Karpas-422 (cell line): Measurements from ENCODE around the gene FLAD1. TPM values are rescaled to one million over a fixed set of nuclear protein-coding genes. Genes with fewer than 3 reads are reported as not detected.

ENCODE experiments used
- DNase-seq: peaks from one replicate; pipeline ENCODE4 v3.0.0-alpha.2; 2015
- H2AFZ ChIP-seq: fragments of 200-600 bp; sonication (generic); 2 replicates; pipeline ENCODE4 v1.6.1; 2014; ENCODE audit warnings: antibody characterized with exemption, low read length, mixed read lengths
- H3K27ac ChIP-seq: fragments of 200-600 bp; sonication (generic); 2 replicates; pipeline ENCODE4 v1.5.1; 2014; ENCODE audit warnings: mild to moderate bottlenecking, low read length, moderate library complexity
- H3K27me3 ChIP-seq: fragments of 200-600 bp; sonication (generic); 2 replicates; pipeline ENCODE4 v1.6.1; 2014; ENCODE audit warnings: low read length, mixed read lengths
- H3K36me3 ChIP-seq: fragments of 200-600 bp; sonication (generic); 2 replicates; pipeline ENCODE4 v1.6.1; 2014; ENCODE audit warnings: low read length, mixed read lengths; ENCODE audit not compliant: insufficient read depth
- H3K4me1 ChIP-seq: fragments of 200-600 bp; sonication (generic); 2 replicates; pipeline ENCODE4 v1.6.1; 2014; ENCODE audit warnings: mild to moderate bottlenecking, low read length, mixed read lengths
- H3K4me2 ChIP-seq: fragments of 200-600 bp; sonication (generic); 2 replicates; pipeline ENCODE4 v1.6.1; 2014; ENCODE audit warnings: low read length, low read depth, mild to moderate bottlenecking; ENCODE audit not compliant: poor library complexity, severe bottlenecking
- H3K4me3 ChIP-seq: fragments of 200-600 bp; sonication (generic); 2 replicates; pipeline ENCODE4 v1.5.1; 2014; ENCODE audit warnings: mild to moderate bottlenecking, antibody characterized with exemption, low read length, mixed read lengths
- H3K79me2 ChIP-seq: fragments of 200-600 bp; sonication (generic); 2 replicates; pipeline ENCODE4 v1.6.1; 2014; ENCODE audit warnings: mild to moderate bottlenecking, low read length, mixed read lengths
- H3K9ac ChIP-seq: fragments of 200-600 bp; sonication (generic); 2 replicates; pipeline ENCODE4 v1.6.0; 2014; ENCODE audit warnings: low read length
- H3K9me2 ChIP-seq: fragments of 200-600 bp; sonication (generic), shearing (Covaris generic); replicated peaks from 2 replicates; pipeline ENCODE4 v1.6.0; 2014; ENCODE audit warnings: mild to moderate bottlenecking, low read length, moderate library complexity; ENCODE audit not compliant: insufficient read depth
- H3K9me3 ChIP-seq: fragments of 300-700, 200-600 bp; sonication (generic); 2 replicates; pipeline ENCODE4 v1.6.1; 2014; ENCODE audit warnings: low read length, mixed read lengths
- H4K20me1 ChIP-seq: fragments of 200-600 bp; sonication (generic); 2 replicates; pipeline ENCODE4 v1.6.1; 2014; ENCODE audit warnings: mild to moderate bottlenecking, antibody characterized with exemption, low read length, low read depth; ENCODE audit not compliant: insufficient read depth
- total RNA-seq: library from RNA; depleted of rRNA; stranded (reverse); fragments of >200 nt; shearing (Covaris generic); gene quantifications from 2 replicates; pipeline ENCODE4 v1.2.3, GENCODE V29; 2014; ENCODE audit warnings: low replicate concordance

Gene FLAD1
- total RNA-seq, 1 experiment from 2014 or later: 48.7 TPM

DNA sequence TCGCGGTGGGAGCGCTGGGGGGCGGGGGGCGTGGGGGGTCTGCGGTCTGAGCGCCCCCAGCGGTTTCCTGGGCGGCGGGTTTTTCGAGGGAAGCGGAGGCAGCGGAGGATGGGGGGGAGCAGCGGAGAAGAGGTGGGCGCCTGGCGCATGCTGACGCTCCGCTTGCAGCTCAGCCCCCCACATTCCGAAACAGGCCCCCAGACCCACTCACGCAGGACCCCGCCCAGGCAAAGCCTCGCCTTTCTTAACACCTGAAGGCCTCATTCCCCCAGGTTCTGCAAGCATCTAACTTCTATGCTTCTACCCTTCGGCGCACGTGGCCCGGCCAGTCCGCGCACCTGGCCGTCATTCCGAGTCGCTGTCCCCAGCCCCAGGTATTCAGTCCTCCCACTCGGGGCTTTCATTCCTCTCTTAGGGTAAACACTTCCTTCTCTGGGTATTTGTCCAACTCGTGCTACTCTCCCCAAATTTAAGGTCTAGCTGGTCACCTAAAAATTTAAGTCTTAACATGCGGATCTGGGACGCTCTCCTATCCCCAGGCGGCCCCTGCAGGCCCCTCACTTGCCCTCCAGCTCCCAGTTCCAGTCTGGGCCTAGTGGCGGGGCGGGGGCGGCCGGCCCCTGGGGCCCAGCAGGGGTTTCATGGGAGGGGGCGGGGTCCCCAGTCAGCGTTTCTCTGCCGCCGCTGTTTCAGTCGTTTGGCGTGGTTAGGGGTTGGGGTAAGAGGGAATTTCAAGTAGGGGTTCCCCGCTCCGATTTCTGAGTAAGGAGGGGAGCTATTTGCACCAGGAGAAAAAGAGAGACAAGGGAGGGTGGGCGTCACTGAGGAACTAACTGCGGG, 16.6 kb downstream of the FLAD1 start:
- H2AFZ ChIP-seq: peak overlapping the region; percentile 45; the same call in 1 of the 2 replicates
- H4K20me1 ChIP-seq: no peaks in the 10 kb centered on the region
- no peaks in the 10 kb centered on the region for H3K27me3 ChIP-seq
- peak overlapping the region; percentile 96 for H3K4me2 ChIP-seq
- peaks cover 52% of the 10 kb centered on the region for H3K4me1 ChIP-seq
- no peaks in the 10 kb centered on the region for H3K9me3 ChIP-seq
- peak; percentile 84 for DNase-seq
- peak overlapping the region; percentile 88 for H3K27ac ChIP-seq
- H3K79me2 ChIP-seq: peaks cover 19% of the 10 kb centered on the region
- no peaks in the 10 kb centered on the region for H3K36me3 ChIP-seq
- H3K4me3 ChIP-seq: peak overlapping the region; percentile 70
- peak overlapping the region; percentile 88 for H3K9ac ChIP-seq
- H3K9me2 ChIP-seq: no peaks in the 10 kb centered on the region

DNA sequence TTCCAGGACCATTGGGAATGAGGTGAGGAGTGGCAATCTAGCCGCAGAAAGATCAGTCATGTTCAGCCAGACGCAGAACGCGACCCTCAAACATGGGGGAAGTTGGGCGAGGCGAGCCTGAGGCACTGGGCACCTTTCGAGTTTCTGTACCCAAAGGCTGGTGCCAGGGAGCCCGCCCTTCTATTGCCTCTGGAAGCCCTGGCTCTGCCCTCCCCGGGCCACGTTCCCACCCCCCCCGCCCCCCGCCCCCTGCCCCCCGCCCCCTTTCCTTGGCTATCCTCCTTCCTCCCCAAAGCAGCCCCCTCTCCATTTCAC, 17.2 kb downstream of the FLAD1 start:
- Histone ChIP-seq H3K4me3 (peak overlapping the region; percentile 70), H3K27ac (peak overlapping the region; percentile 88), H3K9me3 (no peaks in the 10 kb centered on the region), H3K27me3 (no peaks in the 10 kb centered on the region), H3K4me2 (peak overlapping the region; percentile 96), H3K9me2 (no peaks in the 10 kb centered on the region), H2AFZ (peak overlapping the region; percentile 45; the same call in 1 of the 2 replicates), H3K9ac (peak overlapping the region; percentile 88), H4K20me1 (no peaks in the 10 kb centered on the region), H3K4me1 (peaks cover 56% of the 10 kb centered on the region), H3K36me3 (no peaks in the 10 kb centered on the region), H3K79me2 (peaks cover 20% of the 10 kb centered on the region)
- peak; percentile 75 for DNase-seq

DNA sequence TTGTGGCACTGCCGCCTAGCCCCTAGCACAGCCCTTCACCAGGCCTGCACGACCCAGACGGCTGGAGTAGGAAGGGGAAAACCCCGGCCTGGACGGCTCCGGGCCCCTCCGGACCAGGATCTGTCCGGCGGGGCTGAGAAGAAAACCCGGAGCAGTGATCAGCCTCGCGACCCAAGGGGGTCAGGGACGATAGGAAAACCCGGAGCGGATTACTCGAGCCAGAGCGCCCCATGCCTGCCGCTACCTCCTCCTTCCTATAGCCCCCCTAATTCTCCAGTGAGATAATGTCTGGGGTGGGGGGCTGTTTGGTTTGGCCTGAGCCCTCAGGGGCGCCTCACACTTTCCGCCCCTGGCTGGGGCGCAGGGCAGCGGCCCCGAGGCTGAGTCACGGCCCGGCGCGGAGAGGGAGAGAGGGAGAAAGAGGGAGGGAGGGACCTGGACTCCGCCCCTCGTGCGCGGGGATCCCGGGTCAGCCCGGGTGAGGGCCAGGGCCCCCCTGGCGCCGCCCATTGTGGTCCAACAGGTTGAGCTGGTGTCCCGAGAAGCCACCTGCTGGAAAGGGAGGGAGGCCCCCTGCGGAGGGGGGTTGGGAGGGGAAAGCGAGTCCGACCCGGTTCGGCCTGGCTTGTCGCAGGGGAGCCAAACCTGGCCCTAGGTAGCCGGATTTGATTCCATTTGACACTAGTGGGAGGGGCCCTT, 17.7 kb downstream of the FLAD1 start:
- Histone ChIP-seq H2AFZ (0 out of 2 replicates have a peak overlapping the region, but pooled peaks have one; percentile 8), H3K4me1 (peaks cover 59% of the 10 kb centered on the region), H3K27me3 (no peaks in the 10 kb centered on the region), H3K27ac (peak overlapping the region; percentile 88), H3K4me2 (peak overlapping the region; percentile 96), H3K4me3 (peak overlapping the region; percentile 70), H3K79me2 (peaks cover 22% of the 10 kb centered on the region), H3K36me3 (no peaks in the 10 kb centered on the region), H3K9me2 (no peaks in the 10 kb centered on the region), H4K20me1 (no peaks in the 10 kb centered on the region), H3K9me3 (no peaks in the 10 kb centered on the region), H3K9ac (peak overlapping the region; percentile 88)
- peak; percentile 94 for DNase-seq

DNA sequence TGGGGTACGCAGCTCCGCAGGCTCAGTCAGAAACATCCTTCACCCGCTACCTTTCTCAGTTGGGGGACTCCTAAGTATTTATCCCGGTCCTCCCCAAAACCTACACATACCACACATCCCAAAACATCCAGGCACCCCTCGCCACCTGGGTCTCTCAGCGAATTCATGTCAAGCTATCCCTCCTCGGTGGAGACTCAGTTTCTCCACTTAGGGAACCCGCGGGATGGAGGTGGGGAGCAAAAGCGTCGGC, 18.2 kb downstream of the FLAD1 start:
- Histone ChIP-seq H3K27ac (peak overlapping the region; percentile 88), H3K36me3 (no peaks in the 10 kb centered on the region), H3K4me2 (peak overlapping the region; percentile 96), H2AFZ (0 out of 2 replicates have a peak overlapping the region, but pooled peaks have one; percentile 8), H4K20me1 (no peaks in the 10 kb centered on the region), H3K9me3 (no peaks in the 10 kb centered on the region), H3K27me3 (no peaks in the 10 kb centered on the region), H3K4me1 (peaks cover 59% of the 10 kb centered on the region), H3K9me2 (no peaks in the 10 kb centered on the region), H3K9ac (peak overlapping the region; percentile 88), H3K79me2 (peaks cover 22% of the 10 kb centered on the region), H3K4me3 (peak overlapping the region; percentile 70)
- DNase-seq: no peak

DNA sequence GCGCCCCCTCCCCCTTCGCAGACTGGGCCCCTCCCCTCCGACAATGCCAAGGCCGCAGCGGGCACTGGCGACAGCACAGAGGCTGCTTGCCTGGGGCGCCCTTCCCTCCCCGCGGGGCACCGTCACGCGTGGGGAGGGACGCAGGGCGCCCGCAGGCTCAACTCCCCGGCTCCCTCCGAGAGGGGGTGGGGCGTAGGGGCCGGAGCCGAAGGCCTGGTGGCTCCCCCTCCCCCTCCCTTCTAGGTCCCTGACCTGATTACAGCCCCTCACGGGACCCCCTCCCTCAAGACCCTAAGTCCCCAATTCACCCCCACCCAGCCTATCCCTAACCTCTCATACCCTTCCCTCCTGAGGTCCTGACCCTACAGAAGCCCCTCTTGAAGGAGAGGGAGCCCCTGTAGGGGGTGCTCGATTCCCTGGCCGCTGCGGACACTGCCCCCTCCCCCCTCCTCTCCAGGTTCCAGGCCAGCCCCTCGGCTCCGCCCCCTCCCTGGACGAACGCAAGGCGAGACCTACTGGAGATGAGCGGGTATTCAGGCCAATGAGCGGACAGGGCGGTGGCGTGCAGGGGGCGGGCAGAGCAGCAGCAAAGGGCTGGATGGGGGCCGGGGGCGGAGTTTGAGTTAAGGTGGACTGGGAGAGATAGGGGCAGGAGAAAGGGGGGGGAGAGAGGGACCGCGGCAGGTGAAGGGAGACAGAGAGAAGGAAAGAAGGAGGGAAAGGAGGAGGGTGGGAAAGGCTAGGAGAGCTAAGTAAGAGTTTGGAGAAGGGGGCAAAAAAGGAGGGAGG, 18.7 kb downstream of the FLAD1 start:
- Histone ChIP-seq H3K27me3 (no peaks in the 10 kb centered on the region), H2AFZ (0 out of 2 replicates have a peak overlapping the region, but pooled peaks have one; percentile 8), H3K9ac (peak overlapping the region; percentile 88), H3K4me2 (peak overlapping the region; percentile 96), H3K4me3 (peak overlapping the region; percentile 70), H3K9me3 (no peaks in the 10 kb centered on the region), H4K20me1 (no peaks in the 10 kb centered on the region), H3K9me2 (no peaks in the 10 kb centered on the region), H3K79me2 (peaks cover 22% of the 10 kb centered on the region), H3K36me3 (no peaks in the 10 kb centered on the region), H3K4me1 (peaks cover 65% of the 10 kb centered on the region), H3K27ac (peak overlapping the region; percentile 88)
- peak; percentile 99 for DNase-seq

DNA sequence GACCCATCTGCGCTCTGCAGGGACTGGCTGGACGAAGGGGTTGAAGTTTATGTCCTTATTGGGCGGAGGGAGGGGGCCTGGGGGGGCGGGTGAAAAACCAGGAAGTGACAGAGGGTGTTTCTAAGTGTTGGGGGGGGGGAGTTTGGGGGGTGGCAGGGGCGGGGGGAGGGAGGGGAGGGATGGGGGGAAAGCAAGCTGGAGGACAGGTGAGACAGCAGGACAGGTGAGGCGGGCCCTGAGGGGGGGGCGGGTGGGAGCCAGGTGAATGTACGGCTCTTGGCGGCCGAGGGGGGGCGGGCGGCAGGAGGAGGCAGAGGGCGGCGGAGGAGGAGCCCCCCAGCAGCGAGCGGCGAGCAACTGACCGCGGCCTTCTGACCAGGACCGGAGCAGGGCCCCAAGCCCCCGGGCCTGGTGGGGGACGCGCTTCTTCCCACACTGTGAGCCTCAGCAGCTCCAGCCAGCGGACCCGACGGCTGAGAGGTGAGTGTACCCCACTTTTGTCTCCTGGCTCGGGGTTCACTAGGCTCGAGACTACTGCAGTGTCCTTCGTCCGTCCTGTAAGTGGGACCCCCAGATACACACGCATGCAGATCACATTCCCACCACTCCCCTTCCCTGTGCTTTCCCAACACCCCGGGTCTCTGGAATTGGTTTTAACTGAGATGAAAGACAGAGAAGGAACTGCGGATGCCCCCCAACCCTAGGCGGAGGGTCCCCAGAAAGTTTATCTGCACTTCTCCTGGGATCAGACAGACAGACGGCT, 19.5 kb downstream of the FLAD1 start, which contains the start of gene ZBTB7B:
Gene ZBTB7B (plus strand): TSS at position 339 of the 763 bp plus-strand sequence. CDS start 11,859 bp downstream, outside the sequence.
- Histone ChIP-seq H3K4me3 (peak within 1 kb of the TSS; percentile 87), H3K9ac (peak within 1 kb of the TSS; percentile 93), H3K79me2 (peaks cover 28% of the 10 kb centered on the region), H3K4me1 (peaks cover 68% of the 10 kb centered on the region), H3K4me2 (peak within 1 kb of the TSS; percentile 97), H3K9me3 (no peaks in the 10 kb centered on the region), H3K27ac (peak within 1 kb of the TSS; percentile 96), H3K9me2 (no peaks in the 10 kb centered on the region), H4K20me1 (no peaks in the 10 kb centered on the region), H3K27me3 (no peaks in the 10 kb centered on the region), H3K36me3 (no peaks in the 10 kb centered on the region), H2AFZ (no peak within 1 kb of the TSS)
- peak; percentile 66 for DNase-seq

DNA sequence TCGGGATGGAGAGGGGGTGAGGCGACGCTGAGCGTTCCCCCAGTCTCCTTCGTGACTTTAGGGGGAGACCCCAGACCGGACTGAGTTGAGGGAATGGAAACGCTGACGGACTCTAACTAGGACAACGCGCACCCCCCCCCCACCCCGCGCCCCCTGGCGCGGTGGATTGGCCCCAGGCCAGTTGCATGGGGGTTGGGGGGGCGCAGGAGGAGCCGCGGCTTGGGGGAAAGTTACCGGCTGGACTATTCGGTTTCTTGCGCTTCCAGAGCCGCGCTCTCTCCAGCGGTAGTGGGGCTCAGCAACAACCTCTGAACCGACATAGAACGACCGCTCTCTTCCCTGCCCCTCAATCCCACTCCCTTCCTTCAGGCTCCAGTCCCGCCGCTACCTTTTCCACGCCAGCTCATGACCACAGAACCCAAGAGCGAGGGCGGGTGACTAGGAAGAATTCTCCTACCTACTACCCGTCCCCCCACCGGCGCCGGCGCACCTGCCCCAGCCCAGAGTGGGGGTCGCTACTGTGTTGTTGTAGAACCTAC, 20.2 kb downstream of the FLAD1 start:
- Histone ChIP-seq H3K27ac (peak overlapping the region; percentile 96), H3K9ac (peak overlapping the region; percentile 93), H2AFZ (no peak overlapping the region), H3K36me3 (no peaks in the 10 kb centered on the region), H4K20me1 (no peaks in the 10 kb centered on the region), H3K9me3 (no peaks in the 10 kb centered on the region), H3K4me1 (peaks cover 69% of the 10 kb centered on the region), H3K4me3 (peak overlapping the region; percentile 87), H3K4me2 (peak overlapping the region; percentile 97), H3K79me2 (peaks cover 31% of the 10 kb centered on the region), H3K27me3 (no peaks in the 10 kb centered on the region), H3K9me2 (no peaks in the 10 kb centered on the region)
- peak; percentile 69 for DNase-seq
